Lung microvascular endothelial cell (primary cell): ENCODE results near the gene ADAMTSL1. TPM values are rescaled to one million over a fixed set of nuclear protein-coding genes. Genes with fewer than 3 reads are reported as not detected.
"Not testable (repeated sequence)": the region's sequence is repeated elsewhere in the genome, so short reads cannot be mapped to it uniquely, and the experiment has no call there.

ENCODE experiments used
- DNase-seq, 2 donors: peaks; one replicate each; pipeline versions ENCODE4 v3.0.0 to v3.0.0-alpha.2; 2010; ENCODE audit warnings: low read depth in 2 of 2
- total RNA-seq: library from RNA; depleted of rRNA; stranded (reverse); fragments of >200 nt; gene quantifications from 2 replicates; pipeline ENCODE4 v1.2.1, GENCODE V29; 2014

The ADAMTSL1 gene
- total RNA-seq, 1 donor from 2014 or later = 0.99 TPM

DNA sequence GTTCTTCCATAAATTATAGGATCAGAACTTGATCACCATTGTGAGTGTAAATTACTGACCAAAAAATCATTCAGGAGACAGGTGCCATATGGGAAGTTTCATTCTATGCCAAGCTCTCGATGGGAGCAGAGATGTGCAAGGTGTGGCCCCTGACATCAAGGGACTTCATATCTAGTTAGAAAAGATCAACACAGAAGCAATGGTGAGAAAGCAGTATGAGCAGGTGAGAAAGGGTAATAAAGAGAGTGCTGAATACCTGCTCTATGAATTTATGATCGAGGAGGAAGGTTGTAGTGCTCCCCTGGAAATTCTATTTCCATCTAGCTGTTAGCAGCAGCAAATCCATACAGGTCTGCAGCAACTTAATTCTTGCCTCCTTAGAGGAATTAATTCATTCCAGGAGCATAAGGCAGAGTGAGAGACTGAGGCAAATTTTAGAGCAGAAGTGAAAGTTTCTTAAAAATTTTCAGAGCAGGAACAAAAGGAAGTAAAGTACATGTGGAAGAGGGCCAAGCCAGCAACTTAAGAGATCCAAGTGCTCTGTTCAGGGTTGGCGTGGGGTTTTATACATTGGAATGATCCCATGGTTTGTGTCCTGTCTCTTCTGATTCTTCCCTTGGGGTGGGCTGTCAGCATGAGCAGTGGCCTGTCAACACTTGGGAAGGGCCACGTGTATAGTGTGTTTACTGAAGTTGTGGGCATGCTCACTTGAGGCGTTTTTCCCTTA lies 377.3 kb downstream of the ADAMTSL1 start:
- no peak for DNase-seq

DNA sequence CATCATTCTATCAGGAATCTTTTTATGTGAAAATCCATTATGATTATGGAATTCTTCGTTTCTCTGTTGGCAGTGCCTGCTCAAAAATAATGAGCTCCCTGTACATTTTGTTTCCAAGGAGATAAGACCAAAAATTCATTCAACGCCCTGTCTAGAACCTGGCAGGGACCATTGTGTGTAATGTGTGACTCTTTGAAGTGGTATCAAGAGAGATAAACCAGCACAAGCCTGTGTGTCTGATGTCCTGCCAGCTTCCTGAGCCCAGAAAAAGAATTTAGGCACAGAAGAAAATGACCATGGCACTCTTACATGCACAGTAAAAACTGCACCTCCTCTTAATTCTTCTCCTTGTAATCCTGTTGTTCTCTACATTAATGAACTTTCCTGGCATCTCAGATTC lies 381.7 kb downstream of the ADAMTSL1 start:
- DNase-seq = no peak

DNA sequence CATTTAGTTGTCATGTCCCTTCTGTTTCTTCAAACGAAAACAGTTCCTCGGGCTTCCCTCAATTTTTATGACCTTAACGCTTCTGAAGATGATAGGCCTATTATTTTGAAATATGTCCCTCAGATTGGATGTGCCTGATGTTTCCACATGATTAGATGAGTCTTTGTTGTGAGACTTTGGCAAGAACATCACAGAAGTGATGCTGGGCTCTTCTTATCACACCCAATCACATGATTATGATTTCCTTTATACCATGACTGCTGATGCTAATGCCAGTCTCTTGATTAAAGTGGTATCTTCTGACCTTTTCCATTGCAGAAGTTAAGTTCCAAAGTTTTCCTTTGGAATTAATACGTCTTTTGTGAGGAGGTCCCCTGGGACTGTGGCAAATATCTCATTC lies 383.4 kb downstream of the ADAMTSL1 start:
- peak in 1 of 2 donors; percentile 36 for DNase-seq

DNA sequence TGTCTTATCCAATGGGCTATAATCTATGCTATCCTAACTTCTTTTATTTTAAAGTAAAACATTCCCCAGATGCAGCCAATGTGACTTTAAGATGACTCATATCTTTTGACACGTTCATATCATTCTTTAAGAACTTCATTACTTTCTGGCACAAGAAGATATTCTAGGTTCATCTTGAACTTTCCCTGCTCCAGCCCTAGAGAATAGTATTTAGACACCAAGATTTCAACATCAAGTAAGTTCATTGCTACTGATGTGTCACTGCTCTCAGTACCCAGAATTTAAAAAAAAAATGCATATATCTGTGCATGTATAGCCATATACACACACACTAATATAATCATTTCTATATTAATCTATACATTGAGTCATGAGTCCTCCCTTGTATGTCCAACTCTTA lies 383.8 kb downstream of the ADAMTSL1 start:
- peak in 1 of 2 donors; percentile 26 for DNase-seq

- peak; percentile 66 to 76 for DNase-seq
Measured at GRCh38 chr9:18861609-18862544, 387.9 kb downstream of the ADAMTSL1 start.

GRCh38 chr9:18863791-18864190 lies 389.8 kb downstream of the ADAMTSL1 start:
- no peak for DNase-seq

GRCh38 chr9:18864516-18864915 lies 390.6 kb downstream of the ADAMTSL1 start:
- DNase-seq = no peak

GRCh38 chr9:18865542-18865941 lies 391.6 kb downstream of the ADAMTSL1 start:
- no peak for DNase-seq

- DNase-seq = no peak
Measured at GRCh38 chr9:18866121-18866831, 392.3 kb downstream of the ADAMTSL1 start.

- DNase-seq = no peak
Measured at GRCh38 chr9:18869725-18870124, 395.8 kb downstream of the ADAMTSL1 start.

GRCh38 chr9:18874069-18874468 lies 400.1 kb downstream of the ADAMTSL1 start:
- no peak for DNase-seq

DNA sequence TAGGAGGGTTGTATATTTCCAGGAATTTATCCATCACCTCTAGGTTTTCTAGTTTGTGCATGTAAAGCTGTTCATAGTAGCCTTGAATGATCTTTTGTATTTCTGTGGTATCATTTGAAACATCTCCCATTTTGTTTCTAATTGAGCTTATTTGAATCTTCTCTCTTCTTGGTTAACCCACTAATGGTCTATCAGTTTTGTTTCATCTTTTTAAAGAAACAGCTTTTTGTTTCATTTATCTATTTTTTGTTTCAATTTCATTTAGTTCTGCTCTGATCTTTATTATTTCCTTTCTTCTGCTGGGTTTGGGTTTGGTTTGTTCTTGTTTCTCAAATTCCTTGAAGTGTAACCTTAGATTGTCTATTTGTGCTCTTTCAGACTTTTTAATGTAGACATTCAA lies 401.0 kb downstream of the ADAMTSL1 start:
- DNase-seq = not testable (repeated sequence)

GRCh38 chr9:18877984-18878383 lies 404.0 kb downstream of the ADAMTSL1 start:
- DNase-seq = no peak

DNA sequence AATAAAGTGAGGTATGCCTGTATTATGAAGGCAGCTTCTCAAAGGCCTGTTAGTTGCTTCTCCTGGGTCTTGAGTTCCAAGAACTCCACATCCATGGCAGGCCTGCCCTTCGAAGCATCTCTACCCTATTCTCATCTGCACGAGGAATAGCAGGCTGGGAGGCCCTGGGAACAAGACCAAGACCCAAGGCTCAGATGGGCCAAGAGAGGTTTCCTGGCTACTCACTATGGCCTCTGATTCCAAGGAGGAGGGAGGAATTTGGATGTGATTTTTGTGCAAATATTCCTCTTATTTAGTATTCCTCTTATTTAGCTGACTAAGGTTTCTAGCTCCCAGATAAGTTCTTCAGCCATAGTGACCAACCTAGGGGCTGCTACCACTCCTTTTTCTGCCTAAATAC lies 407.8 kb downstream of the ADAMTSL1 start:
- DNase-seq = no peak

GRCh38 chr9:18887546-18887945 lies 413.6 kb downstream of the ADAMTSL1 start:
- DNase-seq = no peak

DNA sequence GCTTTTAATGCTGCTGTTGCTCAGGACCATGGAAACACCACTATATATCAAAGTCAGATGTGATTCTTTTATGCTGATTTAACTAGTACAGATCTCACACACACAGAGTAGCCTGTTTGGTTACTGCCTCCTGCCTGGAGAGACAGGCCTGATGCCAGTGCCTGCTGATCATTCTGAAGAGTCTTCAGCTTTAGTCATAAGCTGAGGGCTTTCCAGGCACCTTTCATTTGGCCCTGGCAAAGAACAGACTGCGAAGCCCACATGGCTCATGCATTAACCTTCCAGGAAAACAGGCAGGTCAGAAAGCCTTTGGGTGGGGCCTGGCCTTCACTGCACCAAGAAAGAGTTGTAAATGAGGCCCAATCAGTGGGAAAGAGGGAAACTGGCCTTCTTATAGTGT lies 414.3 kb downstream of the ADAMTSL1 start:
- no peak for DNase-seq

- DNase-seq = no peak
Measured at GRCh38 chr9:18889550-18889949, 415.6 kb downstream of the ADAMTSL1 start.

DNA sequence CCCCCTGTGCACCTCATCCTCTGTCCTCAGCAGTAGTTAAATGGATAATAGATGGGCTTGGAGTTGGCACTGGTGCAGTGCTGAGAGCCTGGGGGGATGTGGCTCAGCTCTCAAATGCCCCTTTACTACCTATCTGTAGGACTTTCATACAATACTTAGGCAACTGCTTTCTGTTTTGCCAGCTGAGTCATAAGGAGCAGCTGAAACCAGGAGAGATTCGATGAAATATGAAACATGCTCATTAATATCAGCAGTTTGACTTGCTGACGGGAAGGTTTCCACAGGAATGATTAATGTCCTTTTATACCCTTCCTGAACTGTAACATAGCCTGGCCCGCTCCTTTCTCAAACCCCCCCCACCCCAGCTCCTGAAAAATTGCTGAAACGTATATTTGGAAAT lies 416.4 kb downstream of the ADAMTSL1 start:
- DNase-seq = peak in 1 of 2 donors; percentile 78

DNA sequence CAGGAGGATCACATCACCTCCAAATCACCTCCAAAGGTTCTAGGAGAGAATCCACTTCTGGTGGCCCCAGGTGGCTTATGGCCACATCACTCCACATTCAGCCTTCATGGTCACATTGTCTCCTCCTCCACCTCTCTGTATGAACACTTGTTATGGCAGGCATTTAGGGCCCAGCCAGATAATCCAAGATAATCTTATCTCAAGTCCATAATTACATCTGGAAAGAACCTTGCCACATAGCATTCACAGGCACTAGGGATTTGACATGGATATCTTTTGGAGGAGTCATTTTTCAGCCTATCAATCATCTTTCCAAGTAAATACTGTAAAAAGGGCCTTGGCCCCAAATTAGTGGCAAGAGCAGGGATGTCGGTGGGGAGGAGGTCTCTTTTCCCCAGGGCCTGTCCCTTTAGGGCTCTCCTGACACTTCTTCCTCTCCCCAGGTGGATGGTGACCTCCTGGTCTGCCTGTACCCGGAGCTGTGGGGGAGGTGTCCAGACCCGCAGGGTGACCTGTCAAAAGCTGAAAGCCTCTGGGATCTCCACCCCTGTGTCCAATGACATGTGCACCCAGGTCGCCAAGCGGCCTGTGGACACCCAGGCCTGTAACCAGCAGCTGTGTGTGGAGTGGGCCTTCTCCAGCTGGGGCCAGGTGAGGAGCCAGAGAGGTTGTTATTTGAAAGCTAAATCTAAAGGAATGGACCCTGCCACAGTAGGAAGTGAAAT lies 418.2 kb downstream of the ADAMTSL1 start:
- DNase-seq = no peak

DNA sequence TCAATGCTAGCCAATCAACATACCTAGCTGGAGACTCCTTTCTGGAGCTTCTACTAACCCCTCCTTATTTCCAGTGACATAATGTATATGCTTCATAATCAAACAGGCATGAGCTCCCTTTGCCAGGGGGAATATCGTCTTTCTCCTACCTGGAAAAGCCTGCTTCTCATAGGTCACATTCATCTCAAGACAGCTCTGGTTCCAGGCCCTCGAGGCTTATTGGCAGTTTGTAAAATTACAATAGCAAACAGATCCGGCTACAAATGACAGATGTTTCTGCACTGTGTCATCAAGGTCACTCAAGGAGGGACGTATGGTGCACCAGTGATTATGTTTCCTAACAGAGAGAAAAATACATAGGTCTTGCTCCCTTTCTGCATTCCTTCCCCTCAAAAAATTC lies 419.1 kb downstream of the ADAMTSL1 start:
- no peak for DNase-seq

- DNase-seq = no peak
Measured at GRCh38 chr9:18893491-18893890, 419.5 kb downstream of the ADAMTSL1 start.
